Keratinocyte (primary cell): ENCODE measurements around the gene HDAC9. TPM values are rescaled to one million over a fixed set of nuclear protein-coding genes. Genes with fewer than 3 reads are reported as not detected.

Experiments used
- DNase-seq: peaks from one replicate; pipeline ENCODE4 v3.0.0-alpha.2; 2011; ENCODE audit warnings: low read depth, missing footprints, low spot score
- FAIRE-seq: peaks from 2 replicates; lab custom pipeline; 2011; peaks lifted over from hg19 to GRCh38; lab: Jason Lieb, UNC
- H2AFZ ChIP-seq: 2 replicates; pipeline ENCODE4 v1.6.0; 2012; ENCODE audit warnings: low read length, control low read depth, inconsistent platforms; ENCODE audit not compliant: control insufficient read depth
- H3K27ac ChIP-seq: 2 replicates; pipeline ENCODE4 v1.5.1; 2011; ENCODE audit warnings: low read length; ENCODE audit not compliant: control insufficient read depth, insufficient read depth
- H3K27me3 ChIP-seq: 3 replicates; pipeline ENCODE4 v1.6.0; 2011; ENCODE audit warnings: low read length; ENCODE audit not compliant: control insufficient read depth, insufficient read depth; ENCODE audit errors: extremely low read depth
- H3K36me3 ChIP-seq, 2 experiments: 2 replicates in 1 of 2; 3 replicates in 1 of 2; pipeline ENCODE4 v1.5.1; 2011; ENCODE audit warnings: low read length in 2 of 2, mild to moderate bottlenecking in 1 of 2; ENCODE audit not compliant: control insufficient read depth in 2 of 2, insufficient read depth in 2 of 2; ENCODE audit errors: extremely low read depth in 1 of 2
- H3K4me1 ChIP-seq: 3 replicates; pipeline ENCODE4 v1.5.1; 2011; ENCODE audit warnings: low read length; ENCODE audit not compliant: control insufficient read depth, insufficient read depth; ENCODE audit errors: extremely low read depth
- H3K4me2 ChIP-seq: 3 replicates; pipeline ENCODE4 v1.6.0; 2011; ENCODE audit warnings: low read depth, low read length; ENCODE audit not compliant: control insufficient read depth, insufficient read depth; ENCODE audit errors: extremely low read depth
- H3K4me3 ChIP-seq, 3 experiments: fragments of 200-600 bp in 1 of 3; sonication (generic) in 1 of 3; 2 replicates in 2 of 3; 3 replicates in 1 of 3; pipeline ENCODE4 v1.5.1; 2011 to 2016; ENCODE audit warnings: low read length in 3 of 3, mild to moderate bottlenecking in 3 of 3, control low read depth in 2 of 3, inconsistent platforms in 1 of 3, low read depth in 1 of 3, mixed read lengths in 1 of 3, mixed run types in 1 of 3, moderate library complexity in 1 of 3; ENCODE audit not compliant: control insufficient read depth in 2 of 3, insufficient read depth in 2 of 3; ENCODE audit errors: extremely low read depth in 1 of 3
- H3K79me2 ChIP-seq: 2 replicates; pipeline ENCODE4 v1.6.0; 2012; ENCODE audit warnings: low read length; ENCODE audit not compliant: control insufficient read depth, insufficient read depth
- H3K9ac ChIP-seq: 3 replicates; pipeline ENCODE4 v1.6.0; 2011; ENCODE audit warnings: low read length; ENCODE audit not compliant: control insufficient read depth, insufficient read depth; ENCODE audit errors: extremely low read depth
- H3K9me1 ChIP-seq: 3 replicates; pipeline ENCODE4 v1.6.0; 2011; ENCODE audit warnings: low read length; ENCODE audit not compliant: control insufficient read depth, insufficient read depth; ENCODE audit errors: extremely low read depth
- H3K9me3 ChIP-seq: 2 replicates; pipeline ENCODE4 v1.5.1; 2012; ENCODE audit warnings: low read depth, low read length; ENCODE audit not compliant: control insufficient read depth
- H4K20me1 ChIP-seq: 3 replicates; pipeline ENCODE4 v1.6.0; 2011; ENCODE audit warnings: low read length; ENCODE audit not compliant: control insufficient read depth, insufficient read depth; ENCODE audit errors: extremely low read depth
- CTCF ChIP-seq, 3 experiments: IDR thresholded peaks in 1 of 3; conservative IDR thresholded peaks in 1 of 3; optimal IDR thresholded peaks in 1 of 3; 2 replicates in 2 of 3; 3 replicates in 1 of 3; pipeline versions ENCODE3 to v1.5.1; 2011; ENCODE audit warnings: low read length in 3 of 3, mild to moderate bottlenecking in 3 of 3, moderate library complexity in 2 of 3, control low read depth in 1 of 3, inconsistent platforms in 1 of 3; ENCODE audit not compliant: insufficient read depth in 2 of 3; ENCODE audit errors: extremely low read depth in 1 of 3
- EZH2 ChIP-seq: IDR thresholded peaks from one replicate; pipeline ENCODE4 v1.6.1; 2012; ENCODE audit warnings: inconsistent platforms, mild to moderate bottlenecking, low read length, moderate library complexity
- dilution Hi-C: fragments of 300-500 bp; cut with MboI; formaldehyde crosslinking; loops from one replicate; pipeline ENCODE4 v1.7.0; 2020; ENCODE audit warnings: low sequenced_read_pairs; ENCODE audit not compliant: extremely low pct_ligation_motif_present
- polyA plus RNA-seq, 5 experiments: library from polyadenylated mRNA; depleted of rRNA in 3 of 5; stranded (reverse) in 3 of 5; stranded (forward) in 1 of 5; unstranded in 1 of 5; fragments of >200 nt; gene quantifications; 1 replicate in 1 of 5; 2 replicates in 3 of 5; 3 replicates in 1 of 5; pipeline versions ENCODE4 v1.2.1 to v1.2.3, GENCODE V29; 2011 to 2012; ENCODE audit warnings: missing spikeins in 2 of 5, low read depth in 1 of 5, low replicate concordance in 1 of 5

The HDAC9 gene
- polyA plus RNA-seq, 1 donor (not counting 4 experiments of a cell fraction or from before 2014, with no cell fraction given) = 24.6 TPM

DNA sequence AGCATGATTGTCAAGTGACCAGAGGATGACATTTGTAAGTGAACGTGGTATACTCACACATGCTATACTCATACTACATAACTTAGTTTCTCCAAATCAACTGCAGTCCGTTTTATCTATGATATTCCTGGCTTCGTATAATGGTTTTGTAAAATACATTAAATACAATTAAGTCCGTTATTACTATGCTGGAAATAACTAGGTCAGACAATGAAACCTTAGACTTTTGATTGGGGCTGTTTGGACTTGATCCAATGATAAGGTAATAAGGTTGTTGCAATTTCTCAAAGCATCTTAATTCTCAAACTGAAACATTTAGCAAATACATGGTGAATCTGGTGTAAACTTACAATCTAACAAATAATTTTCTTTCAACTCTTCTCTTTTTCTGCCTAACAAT is 504.9 kb downstream of the HDAC9 start:
- FAIRE-seq (no peak), DNase-seq (no peak)
- Histone ChIP-seq H3K36me3 (no peaks in the 10 kb centered on the region), H3K4me2 (no peak overlapping the region), H3K4me3 (no peak overlapping the region), H3K79me2 (no peaks in the 10 kb centered on the region), H3K9ac (no peak overlapping the region), H4K20me1 (no peaks in the 10 kb centered on the region), H3K27me3 (no peaks in the 10 kb centered on the region), H3K9me3 (no peaks in the 10 kb centered on the region), H3K9me1 (no peaks in the 10 kb centered on the region), H3K27ac (no peak overlapping the region), H2AFZ (no peak overlapping the region), H3K4me1 (no peaks in the 10 kb centered on the region)
- dilution Hi-C loops = no loop called here
- TF ChIP-seq EZH2 (no peak), CTCF (optimal IDR thresholded peaks at IDR 0.05 in 1 of 3, IDR thresholded peaks at IDR 0.05 in 1 of 3, conservative IDR thresholded peaks at IDR 0.05 in 1 of 3; ENCODE audit: extremely low read depth in 1 of 3, insufficient read depth in 2 of 3, low read length in 3 of 3) (no peak)

DNA sequence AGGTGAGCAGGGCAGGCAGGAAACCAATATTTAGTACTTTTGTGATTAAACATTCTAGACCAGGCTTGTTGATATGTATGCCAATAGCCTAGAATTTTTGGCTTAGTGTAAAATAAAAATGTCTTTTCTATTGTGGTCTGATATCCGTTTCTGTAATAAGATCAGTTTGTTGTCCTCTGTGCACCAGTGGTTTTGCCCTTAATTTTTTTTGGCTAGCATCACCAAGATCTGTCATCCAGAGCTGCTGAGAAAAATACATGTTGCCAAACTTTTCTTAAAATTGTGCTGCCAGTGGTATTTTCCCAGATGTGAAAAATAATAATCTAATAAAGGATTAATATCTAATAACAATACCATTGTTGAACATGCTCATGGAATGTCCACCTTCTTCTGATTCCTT is 506.3 kb downstream of the HDAC9 start:
- no peaks in the 10 kb centered on the region for H3K27me3 ChIP-seq
- no peak overlapping the region for H3K4me2 ChIP-seq
- dilution Hi-C loops = no loop called here
- H3K4me3 ChIP-seq = no peak overlapping the region
- TF ChIP-seq EZH2 (no peak), CTCF (optimal IDR thresholded peaks at IDR 0.05 in 1 of 3, IDR thresholded peaks at IDR 0.05 in 1 of 3, conservative IDR thresholded peaks at IDR 0.05 in 1 of 3; ENCODE audit: extremely low read depth in 1 of 3, insufficient read depth in 2 of 3, low read length in 3 of 3) (no peak)
- no peak for DNase-seq
- no peaks in the 10 kb centered on the region for H3K36me3 ChIP-seq
- no peaks in the 10 kb centered on the region for H3K9me3 ChIP-seq
- no peak for FAIRE-seq
- no peak overlapping the region for H3K9ac ChIP-seq
- H2AFZ ChIP-seq = no peak overlapping the region
- H3K27ac ChIP-seq = no peak overlapping the region
- no peaks in the 10 kb centered on the region for H4K20me1 ChIP-seq
- no peaks in the 10 kb centered on the region for H3K9me1 ChIP-seq
- H3K79me2 ChIP-seq = no peaks in the 10 kb centered on the region
- H3K4me1 ChIP-seq = no peaks in the 10 kb centered on the region
